Adrenal gland (tissue), 12 donors: ENCODE measurements around the gene LRRC8B. TPM values are rescaled to one million over a fixed set of nuclear protein-coding genes. Genes with fewer than 3 reads are reported as not detected.

Experiments used
- DNase-seq, 7 donors: peaks; one replicate each; pipeline ENCODE4 v3.0.0-alpha.2; 2019 to 2020
- H3K27ac ChIP-seq, 5 donors: fragments of 200-600 bp; sonication (generic) in 4 of 5; 1 replicate in 3 of 5; 2 replicates in 2 of 5; pipeline versions ENCODE4 v1.5.1 to v1.8.0; 2016 to 2020; ENCODE audit warnings: mild to moderate bottlenecking in 1 of 5
- H3K27me3 ChIP-seq: fragments of 200-600 bp; 2 replicates; pipeline ENCODE4 v1.8.0; 2021
- H3K36me3 ChIP-seq, 2 donors: fragments of 200-600 bp; replicated peaks in 1 of 2; 1 replicate in 1 of 2; 2 replicates in 1 of 2; pipeline versions ENCODE4 v1.5.1 to v1.8.0; 2018 to 2022
- H3K4me1 ChIP-seq, 2 donors: fragments of 200-600 bp; replicated peaks in 1 of 2; 1 replicate in 1 of 2; 2 replicates in 1 of 2; pipeline versions ENCODE4 v1.5.1 to v1.8.0; 2018 to 2021
- H3K4me3 ChIP-seq, 4 donors: fragments of 200-600 bp; sonication (generic) in 3 of 4; one replicate each; pipeline ENCODE4 v1.5.1; 2016 to 2018
- H3K9me3 ChIP-seq, 3 donors: fragments of 200-600 bp; sonication (generic) in 1 of 3; replicated peaks in 1 of 3; 1 replicate in 2 of 3; 2 replicates in 1 of 3; pipeline versions ENCODE4 v1.5.1 to v1.8.0; 2016 to 2021
- CTCF ChIP-seq, 6 experiments: fragments of 450-650 bp in 4 of 6; fragments of 200-600 bp in 2 of 6; sonication (generic) in 1 of 6; IDR thresholded peaks; 1 replicate in 5 of 6; 2 replicates in 1 of 6; pipeline versions ENCODE4 v1.5.1 to v1.8.0; 2016 to 2021; ENCODE audit warnings: antibody characterized with exemption in 6 of 6, mild to moderate bottlenecking in 2 of 6, moderate library complexity in 1 of 6
- POLR2A ChIP-seq, 2 donors: fragments of 450-650 bp; IDR thresholded peaks; one replicate each; pipeline ENCODE4 v1.6.1; 2017; ENCODE audit warnings: antibody characterized with exemption in 2 of 2, mild to moderate bottlenecking in 2 of 2, moderate library complexity in 1 of 2
- WGBS, 4 donors: extraction: QIAGEN DNeasy Blood & Tissue Kit in 2 of 4; methylation state at CpG; one replicate each; pipeline versions ENCODE4 v1.1.5 to v1.1.7; 2013 to 2017; 5-methylcytosine and 5-hydroxymethylcytosine counted together
- intact Hi-C, 2 donors: fragments of 100-400 bp; cut with DNase I; formaldehyde crosslinking; loops; one replicate each; pipeline versions ENCODE4 v1.14.1 to v1.15.0; 2022 to 2023
- polyA plus RNA-seq, 3 donors: library from polyadenylated mRNA; stranded (reverse); fragments of 200-250 nt in 2 of 3; fragments of 350-450 nt in 1 of 3; fragmentation: Illumina TruSeq in 1 of 3; extraction: RNeasy Lipid Tissue Mini Kit (QIAGEN cat#74804) in 1 of 3; gene quantifications; one replicate each; pipeline ENCODE4 v1.2.3, GENCODE V29; 2013 to 2014
- total RNA-seq, 9 donors: library from RNA; depleted of rRNA in 4 of 9; stranded (reverse); fragments of >200 nt in 4 of 9; fragments of 120-200 nt in 1 of 9; fragmentation: NEBNext Ultra II Directional in 1 of 9; extraction: Animal tissue kit (Norgen Biotek cat#: 25700) in 1 of 9; gene quantifications; one replicate each; pipeline versions ENCODE4 v1.1.0 to v1.2.4, GENCODE V29; 2013 to 2023
- donor health status: healthy with polysubstance abuse.
- donor health status: Bipolar disorder and iron deficiency.
- donor health status: DM: yes; HTN: yes; CAD: no.
- donor health status: DM: no; HTN: no; CAD: no.
- donor health status: DM: no; HTN: no; CAD: no.
- donor health status: DM: yes; HTN: yes; CAD: no.

LRRC8B gene
- total and polyA plus RNA-seq, 12 donors = 7.7 to 69.6 (median 39.1) TPM

- H3K4me1 ChIP-seq = peaks cover 46 to 64% of the 10 kb centered on the region in 2 donors
- H3K27me3 ChIP-seq = no peaks in the 10 kb centered on the region
Observed at GRCh38 chr1:89545264-89546038, 20.8 kb downstream of the LRRC8B start.

GRCh38 chr1:89546082-89546889, 21.7 kb downstream of the LRRC8B start:
- TF ChIP-seq CTCF (IDR thresholded peaks at IDR 0.05) (no peak), POLR2A (IDR thresholded peaks at IDR 0.05) (no peak)
- intact Hi-C loops = no loop called here
- WGBS, 4 donors = 91 to 98% (median 97%) methylated on average over 3 of the region's 3 CpGs
- DNase-seq = peak in 3 of 7 donors; percentile 33 to 57 (median 51)
- Histone ChIP-seq H3K27ac (peak overlapping the region in 4 of 5 donors; percentile 17 to 72 (median 63)), H3K4me3 (no peak overlapping the region), H3K4me1 (peaks cover 44 to 60% of the 10 kb centered on the region in 2 donors), H3K9me3 (no peaks in the 10 kb centered on the region), H3K36me3 (no peaks in the 10 kb centered on the region), H3K27me3 (no peaks in the 10 kb centered on the region)

More at GRCh38 chr1:89545264-89546038, 20.8 kb downstream of the LRRC8B start:
- WGBS, 4 donors = 41 to 51% (median 48%) methylated on average over 6 of the region's 6 CpGs
- peak overlapping the region in 4 of 5 donors; percentile 17 to 72 (median 63) for H3K27ac ChIP-seq
- TF ChIP-seq POLR2A (IDR thresholded peaks at IDR 0.05) (no peak), CTCF (IDR thresholded peaks at IDR 0.05) (no peak)
- no peaks in the 10 kb centered on the region for H3K36me3 ChIP-seq
- H3K4me3 ChIP-seq = no peak overlapping the region
- H3K9me3 ChIP-seq = no peaks in the 10 kb centered on the region
- intact Hi-C loops = no loop called here
- peak in 1 of 7 donors; percentile 39 for DNase-seq

GRCh38 chr1:89546934-89547562, 22.4 kb downstream of the LRRC8B start:
- Histone ChIP-seq H3K36me3 (no peaks in the 10 kb centered on the region), H3K4me3 (no peak overlapping the region), H3K27ac (peak overlapping the region; percentile 23 to 72 (median 60)), H3K4me1 (peaks cover 44 to 60% of the 10 kb centered on the region in 2 donors), H3K9me3 (no peaks in the 10 kb centered on the region), H3K27me3 (no peaks in the 10 kb centered on the region)
- intact Hi-C loops = no loop called here
- no peak for DNase-seq
- TF ChIP-seq CTCF (IDR thresholded peaks at IDR 0.05) (no peak), POLR2A (IDR thresholded peaks at IDR 0.05) (no peak)
